ENCODE data around the gene ADAMTS9.

DNA sequence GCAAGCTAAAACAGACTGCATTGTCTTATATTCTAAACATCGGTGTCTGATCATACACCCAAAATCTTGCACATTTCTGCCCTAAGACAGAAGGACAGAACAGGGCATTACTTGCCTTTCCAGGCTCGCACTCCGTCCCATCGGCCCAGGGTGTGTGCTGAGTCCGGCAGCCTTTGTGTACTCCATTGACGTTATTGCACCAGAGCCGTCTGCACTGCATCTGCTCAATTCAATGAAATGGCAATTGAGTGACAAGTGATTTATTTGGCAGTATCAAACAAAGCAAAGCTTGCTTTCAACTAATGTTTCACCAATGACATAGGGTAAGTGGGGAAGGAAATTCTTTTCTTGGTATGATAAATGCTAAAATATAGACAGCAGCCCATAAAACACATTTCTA, 40.0 kb downstream of the ADAMTS9 start:
- TF ChIP-seq, protein P1, sequence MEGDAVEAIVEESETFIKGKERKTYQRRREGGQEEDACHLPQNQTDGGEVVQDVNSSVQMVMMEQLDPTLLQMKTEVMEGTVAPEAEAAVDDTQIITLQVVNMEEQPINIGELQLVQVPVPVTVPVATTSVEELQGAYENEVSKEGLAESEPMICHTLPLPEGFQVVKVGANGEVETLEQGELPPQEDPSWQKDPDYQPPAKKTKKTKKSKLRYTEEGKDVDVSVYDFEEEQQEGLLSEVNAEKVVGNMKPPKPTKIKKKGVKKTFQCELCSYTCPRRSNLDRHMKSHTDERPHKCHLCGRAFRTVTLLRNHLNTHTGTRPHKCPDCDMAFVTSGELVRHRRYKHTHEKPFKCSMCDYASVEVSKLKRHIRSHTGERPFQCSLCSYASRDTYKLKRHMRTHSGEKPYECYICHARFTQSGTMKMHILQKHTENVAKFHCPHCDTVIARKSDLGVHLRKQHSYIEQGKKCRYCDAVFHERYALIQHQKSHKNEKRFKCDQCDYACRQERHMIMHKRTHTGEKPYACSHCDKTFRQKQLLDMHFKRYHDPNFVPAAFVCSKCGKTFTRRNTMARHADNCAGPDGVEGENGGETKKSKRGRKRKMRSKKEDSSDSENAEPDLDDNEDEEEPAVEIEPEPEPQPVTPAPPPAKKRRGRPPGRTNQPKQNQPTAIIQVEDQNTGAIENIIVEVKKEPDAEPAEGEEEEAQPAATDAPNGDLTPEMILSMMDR (IDR thresholded peaks at IDR 0.05): no peak
- TF ChIP-seq EZH2phosphoT487 (IDR thresholded peaks at IDR 0.05): no peak

Data from neural progenitor cell (in vitro differentiated cells).